Tibial artery (tissue), 4 donors: ENCODE results near the gene CLEC2L.

Experiments used
- DNase-seq, 2 donors: peaks; one replicate each; pipeline ENCODE4 v3.0.0-alpha.2; 2019
- H3K27ac ChIP-seq, 2 donors: fragments of 200-600 bp; sonication (generic) in 1 of 2; 1 replicate in 1 of 2; 2 replicates in 1 of 2; pipeline ENCODE4 v1.5.1; 2018 to 2019; ENCODE audit warnings: mild to moderate bottlenecking in 1 of 2
- H3K27me3 ChIP-seq, 2 donors: fragments of 200-600 bp; sonication (generic) in 1 of 2; one replicate each; pipeline versions ENCODE4 v1.5.1 to v1.6.0; 2016 to 2019
- H3K36me3 ChIP-seq, 3 donors: fragments of 200-600 bp; sonication (generic) in 2 of 3; one replicate each; pipeline ENCODE4 v1.5.1; 2016 to 2019; ENCODE audit warnings: mild to moderate bottlenecking in 2 of 3
- H3K4me1 ChIP-seq, 4 donors: fragments of 200-600 bp; sonication (generic) in 2 of 4; 1 replicate in 3 of 4; 2 replicates in 1 of 4; pipeline ENCODE4 v1.5.1; 2016 to 2019
- H3K4me3 ChIP-seq, 2 donors: fragments of 200-600 bp; sonication (generic) in 1 of 2; 1 replicate in 1 of 2; 2 replicates in 1 of 2; pipeline ENCODE4 v1.5.1; 2018 to 2019; ENCODE audit warnings: mild to moderate bottlenecking in 2 of 2
- H3K9me3 ChIP-seq, 3 donors: fragments of 200-600 bp; sonication (generic) in 1 of 3; one replicate each; pipeline ENCODE4 v1.5.1; 2016 to 2019
- CTCF ChIP-seq, 2 experiments: fragments of 200-600 bp in 1 of 2; fragments of 450-650 bp in 1 of 2; IDR thresholded peaks; one replicate each; pipeline ENCODE4 v1.5.1; 2017 to 2019; ENCODE audit warnings: antibody characterized with exemption in 2 of 2, mild to moderate bottlenecking in 1 of 2, moderate library complexity in 1 of 2
- intact Hi-C: fragments of 100-400 bp; cut with DNase I; formaldehyde crosslinking; loops from one replicate; pipeline ENCODE4 v1.15.0; 2023; ENCODE audit warnings: low total_unique reads

The CLEC2L gene

GRCh38 chr7:139587535-139587934, 64.0 kb downstream of the CLEC2L start:
- no peaks in the 10 kb centered on the region for H3K4me1 ChIP-seq
- no peaks in the 10 kb centered on the region for H3K27me3 ChIP-seq
- intact Hi-C loops = no loop called here
- no peaks in the 10 kb centered on the region for H3K9me3 ChIP-seq
- H3K27ac ChIP-seq = no peak overlapping the region
- no peak for TF ChIP-seq CTCF (IDR thresholded peaks at IDR 0.05)
- H3K36me3 ChIP-seq = peaks cover 61 to 93% (median 86%) of the 10 kb centered on the region in 3 donors
- H3K4me3 ChIP-seq = no peak overlapping the region
- DNase-seq = no peak

- Histone ChIP-seq H3K27me3 (no peaks in the 10 kb centered on the region), H3K27ac (no peak overlapping the region), H3K9me3 (no peaks in the 10 kb centered on the region), H3K36me3 (peaks cover 61 to 93% (median 86%) of the 10 kb centered on the region in 3 donors), H3K4me3 (no peak overlapping the region), H3K4me1 (no peaks in the 10 kb centered on the region)
- intact Hi-C loops = no loop called here
- no peak for TF ChIP-seq CTCF (IDR thresholded peaks at IDR 0.05)
- DNase-seq = no peak
Measured at GRCh38 chr7:139588632-139589031, 65.1 kb downstream of the CLEC2L start.

- Histone ChIP-seq H3K36me3 (peaks cover 61 to 93% (median 86%) of the 10 kb centered on the region in 3 donors), H3K4me1 (no peaks in the 10 kb centered on the region), H3K27ac (no peak overlapping the region), H3K9me3 (no peaks in the 10 kb centered on the region), H3K4me3 (no peak overlapping the region), H3K27me3 (no peaks in the 10 kb centered on the region)
- DNase-seq = no peak
- intact Hi-C loops = no loop called here
- TF ChIP-seq CTCF (IDR thresholded peaks at IDR 0.05) = no peak
Measured at GRCh38 chr7:139589474-139589873, 66.0 kb downstream of the CLEC2L start.

- TF ChIP-seq CTCF (IDR thresholded peaks at IDR 0.05) = no peak
- intact Hi-C loops = no loop called here
- no peaks in the 10 kb centered on the region for H3K27me3 ChIP-seq
- H3K36me3 ChIP-seq = peaks cover 61 to 95% (median 88%) of the 10 kb centered on the region in 3 donors
- DNase-seq = no peak
- no peaks in the 10 kb centered on the region for H3K9me3 ChIP-seq
- no peak overlapping the region for H3K4me3 ChIP-seq
- no peaks in the 10 kb centered on the region for H3K4me1 ChIP-seq
- no peak overlapping the region for H3K27ac ChIP-seq
Measured at GRCh38 chr7:139591550-139592195, 68.2 kb downstream of the CLEC2L start.

- no peak for TF ChIP-seq CTCF (IDR thresholded peaks at IDR 0.05)
- H3K36me3 ChIP-seq = peaks cover 70 to 98% (median 86%) of the 10 kb centered on the region in 3 donors
- intact Hi-C loops = no loop called here
Measured at GRCh38 chr7:139592801-139593461, 69.4 kb downstream of the CLEC2L start.

More at GRCh38 chr7:139592801-139593461, 69.4 kb downstream of the CLEC2L start:
- no peaks in the 10 kb centered on the region for H3K4me1 ChIP-seq
- no peak for DNase-seq
- H3K27ac ChIP-seq = no peak overlapping the region
- H3K27me3 ChIP-seq = no peaks in the 10 kb centered on the region
- H3K4me3 ChIP-seq = no peak overlapping the region
- H3K9me3 ChIP-seq = no peaks in the 10 kb centered on the region
